Medulla oblongata (tissue), 1 donor: ENCODE results near the gene NXPE2.
A peak's percentile ranks its signal among the peaks of the same experiment; 100 is the strongest.
"Not testable (repeated sequence)": the region's sequence is repeated elsewhere in the genome, so short reads cannot be mapped to it uniquely, and the experiment has no call there.

Experiments
- DNase-seq: peaks from one replicate; pipeline ENCODE4 v3.0.0-alpha.2; 2015; ENCODE audit errors: extremely low spot score

NXPE2 gene

DNA sequence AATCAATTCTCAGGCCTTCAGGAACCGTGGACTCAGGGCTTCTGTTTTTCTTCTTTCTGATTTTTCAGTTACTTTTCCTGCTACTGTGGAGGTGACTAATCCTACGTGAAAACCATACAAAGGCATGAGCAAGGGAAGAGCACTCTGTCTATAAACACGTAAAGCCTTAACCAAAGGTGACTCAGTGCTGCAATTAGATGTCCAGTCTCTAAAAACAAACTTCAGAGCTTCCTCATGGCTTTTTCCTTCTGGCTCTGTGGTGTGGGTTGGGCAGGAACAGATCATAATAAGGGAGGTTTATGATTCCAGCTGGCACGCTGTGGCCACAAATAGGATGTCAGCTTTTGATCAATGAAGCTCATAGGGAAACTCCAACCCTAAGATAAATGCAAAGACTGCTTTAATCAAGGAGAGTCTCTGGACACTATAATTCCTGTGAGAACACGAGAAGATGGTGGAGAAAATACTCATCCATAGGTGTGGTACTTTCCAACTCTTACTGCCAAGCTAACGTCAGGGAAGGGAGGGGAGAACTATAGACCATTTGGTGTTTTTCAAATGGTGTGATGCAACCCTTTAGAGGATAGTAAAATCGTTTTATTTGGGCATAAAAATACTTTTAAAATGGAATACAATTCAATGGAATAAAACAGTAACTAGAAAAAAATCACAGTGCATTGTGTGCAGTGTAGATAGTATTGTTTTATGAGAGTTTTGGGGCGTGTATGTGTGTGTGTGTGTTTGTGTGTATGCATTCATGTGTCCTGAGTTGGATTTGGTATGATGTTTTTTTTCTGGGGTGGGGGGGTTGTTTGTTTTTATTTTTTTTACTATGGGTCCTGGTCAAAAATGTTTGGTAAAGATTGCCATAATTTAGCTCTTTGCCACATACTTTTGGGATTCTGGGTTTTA lies at the start of gene NXPE2:
Gene NXPE2 (plus strand): TSS at position 403 of the 912 bp plus-strand sequence. CDS start 49 bp downstream, at position 452.
- DNase-seq, result no peak

DNA sequence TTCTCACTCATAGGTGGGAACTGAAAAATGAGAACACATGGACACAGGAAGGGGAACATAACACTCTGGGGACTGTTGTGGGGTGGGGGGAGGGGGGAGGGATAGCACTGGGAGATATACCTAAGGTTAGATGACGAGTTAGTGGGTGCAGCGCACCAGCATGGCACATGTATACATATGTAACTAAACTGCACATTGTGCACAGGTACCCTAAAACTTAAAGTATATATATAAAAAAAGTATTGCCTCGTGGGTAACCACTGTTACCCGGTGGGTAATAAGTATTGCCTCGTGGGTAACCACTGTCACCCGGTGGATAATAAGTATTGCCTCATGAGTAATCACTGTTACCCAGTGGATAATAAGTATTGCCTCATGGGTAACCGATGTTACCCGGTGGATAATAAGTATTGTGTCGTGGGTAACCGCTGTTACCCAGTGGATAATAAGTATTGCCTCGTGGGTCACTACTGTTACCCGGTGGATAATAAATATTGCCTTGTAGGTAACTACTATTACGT lies 46.8 kb upstream of the NXPE2 start:
- DNase-seq, result not testable (repeated sequence)

DNA sequence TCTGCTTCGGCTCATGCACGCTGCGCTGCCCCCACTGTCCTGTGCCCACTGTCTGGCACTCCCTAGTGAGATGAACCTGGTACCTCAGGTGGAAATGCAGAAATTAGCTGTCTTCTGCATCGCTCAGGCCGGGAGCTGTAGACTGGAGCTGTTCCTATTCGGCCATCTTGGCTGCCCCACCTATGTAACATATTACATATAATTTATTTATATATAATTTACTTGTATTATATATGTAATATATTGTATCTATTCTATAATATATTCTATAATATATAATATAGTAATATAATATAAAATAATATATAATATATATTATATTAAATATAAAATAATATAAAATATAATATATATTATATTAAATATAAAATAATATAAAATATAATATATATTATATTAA lies 38.9 kb upstream of the NXPE2 start:
- not testable (repeated sequence) for DNase-seq

DNA sequence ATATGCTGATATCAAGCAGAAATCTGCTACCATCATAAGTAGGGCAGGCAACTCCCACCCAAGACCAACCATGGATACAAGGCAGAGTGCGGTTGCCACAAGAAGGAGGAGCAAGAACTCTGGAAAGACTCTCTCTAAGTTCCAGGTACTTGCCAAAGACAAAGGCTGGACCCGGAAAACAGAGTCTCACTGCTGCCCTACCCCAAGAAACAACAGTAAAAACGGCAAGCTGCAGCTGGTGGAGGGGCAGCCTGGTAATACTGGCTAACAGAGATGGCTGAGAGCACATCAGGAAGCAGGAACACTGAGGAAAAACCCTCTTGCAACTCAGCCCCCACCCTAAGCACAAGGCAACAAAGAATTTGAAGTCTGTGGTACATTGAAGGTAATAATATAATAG lies 27.7 kb upstream of the NXPE2 start:
- DNase-seq, result no peak

DNA sequence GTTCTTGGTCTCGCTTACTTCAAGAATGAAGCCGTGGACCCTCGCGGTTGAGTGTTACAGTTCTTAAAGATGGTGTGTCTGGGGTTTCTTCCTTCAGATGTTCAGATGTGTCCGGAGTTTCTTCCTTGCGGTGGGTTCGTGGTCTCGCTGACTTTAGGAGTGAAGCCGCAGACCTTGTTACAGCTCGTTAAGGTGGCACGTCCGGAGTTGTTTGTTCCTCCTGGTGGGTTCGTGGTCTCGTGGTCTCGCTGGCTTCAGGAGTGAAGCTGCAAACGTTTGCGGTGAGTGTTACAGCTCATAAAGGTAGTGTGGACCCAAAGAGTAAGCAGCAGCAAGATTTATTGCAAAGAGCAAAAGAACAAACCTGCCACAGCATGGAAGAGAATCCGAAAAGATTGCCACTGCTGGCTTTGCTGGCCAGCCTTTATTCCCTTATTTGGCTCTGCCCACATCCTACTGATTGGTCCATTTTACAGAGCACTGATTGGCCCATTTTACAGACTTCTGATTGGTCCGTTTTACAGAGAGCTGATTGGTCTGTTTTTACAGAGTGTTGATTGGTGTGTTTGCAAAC lies 27.1 kb upstream of the NXPE2 start:
- no peak for DNase-seq

DNA sequence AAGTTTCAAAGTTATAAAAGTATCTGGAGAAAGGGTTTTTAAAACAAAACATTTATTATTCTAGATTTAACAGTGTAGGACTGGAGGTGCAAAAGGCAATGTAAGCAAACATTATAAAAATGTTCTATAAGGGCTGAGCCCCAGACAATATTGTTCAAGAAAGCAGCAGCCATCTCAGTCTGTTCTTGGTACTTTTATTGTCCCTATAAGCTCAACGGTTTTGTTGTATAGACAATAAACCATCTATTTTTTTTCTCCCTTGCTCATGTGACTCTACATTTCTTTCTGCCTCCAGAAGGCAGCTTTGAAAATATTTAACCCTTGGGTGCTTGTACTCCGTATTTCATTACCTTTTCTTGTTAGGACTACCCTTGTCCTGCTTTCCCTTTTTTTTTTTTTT lies 25.2 kb upstream of the NXPE2 start:
- no peak for DNase-seq

DNA sequence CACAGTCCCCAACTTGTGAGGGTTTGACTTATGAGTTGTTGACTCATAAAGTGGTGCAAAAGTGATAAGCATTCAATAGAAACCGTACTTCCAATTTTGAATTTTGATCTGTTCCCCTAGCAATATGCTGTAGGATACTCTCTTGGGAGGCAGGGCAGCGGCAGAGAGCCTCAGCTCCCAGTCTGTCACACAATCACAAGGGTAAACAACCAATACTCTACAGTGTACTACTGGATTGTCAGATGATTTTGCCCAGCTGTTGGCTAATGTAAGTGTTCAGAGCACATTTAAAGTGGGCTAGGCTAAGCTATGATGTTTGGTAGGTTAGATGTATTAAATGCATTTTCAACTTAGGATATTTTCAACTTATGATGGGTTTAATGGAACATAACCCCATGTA lies 13.7 kb upstream of the NXPE2 start:
- DNase-seq, result no peak

DNA sequence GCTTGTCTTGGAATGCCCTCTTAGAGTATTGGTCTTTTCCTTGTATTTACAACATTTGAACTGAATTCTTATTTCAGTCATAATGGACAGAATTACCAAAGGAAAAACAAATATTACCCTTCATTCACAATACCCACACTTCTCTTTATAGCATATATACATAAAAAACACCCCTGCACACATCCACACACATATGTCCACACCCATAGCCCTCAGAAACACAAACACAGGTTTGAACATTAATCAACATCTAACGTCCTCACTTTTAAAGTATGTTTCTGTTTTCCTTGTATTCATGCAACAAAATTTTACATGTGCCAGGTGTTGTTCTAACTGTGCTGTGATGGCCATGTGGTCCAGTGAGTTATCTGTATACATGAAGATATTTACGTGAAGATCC lies 11.6 kb upstream of the NXPE2 start:
- no peak for DNase-seq

DNA sequence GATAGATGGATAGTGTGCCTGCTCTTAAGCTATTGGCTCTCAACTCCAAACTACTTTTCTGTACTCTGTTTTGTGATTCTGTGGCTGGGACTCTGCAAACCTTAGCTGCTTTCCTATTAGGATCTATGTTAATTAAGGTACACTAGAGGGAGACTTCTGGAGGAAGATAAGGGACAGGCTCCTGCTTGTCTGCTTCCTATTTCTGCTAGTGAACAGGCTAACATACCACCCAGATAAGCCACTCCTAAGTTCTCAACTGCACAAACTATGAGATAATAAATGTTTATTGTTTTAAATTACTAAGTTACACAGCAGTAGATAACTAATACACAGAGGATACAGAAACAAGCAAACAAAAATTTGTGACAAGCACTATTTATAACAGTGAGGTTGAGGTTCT lies 10.2 kb upstream of the NXPE2 start:
- DNase-seq, result no peak

DNA sequence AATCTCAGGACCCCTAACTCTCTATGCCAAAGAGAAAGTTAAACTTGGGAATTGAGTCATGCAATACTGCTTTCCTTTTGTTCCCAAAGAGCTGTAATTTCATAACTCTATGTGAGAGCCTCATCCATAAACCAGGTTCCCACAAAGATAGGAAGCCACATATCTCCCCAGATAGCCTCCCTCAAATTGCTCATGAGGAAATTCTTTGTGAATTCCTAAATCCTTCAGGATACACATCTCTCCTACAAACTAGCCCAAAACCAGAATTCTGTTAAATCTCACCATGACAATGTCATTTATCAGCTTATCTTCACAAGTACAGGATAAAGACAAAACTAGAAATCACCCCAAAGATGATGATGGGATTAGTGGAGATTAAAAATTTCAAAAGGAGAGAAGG lies 4.7 kb upstream of the NXPE2 start:
- DNase-seq, result no peak

DNA sequence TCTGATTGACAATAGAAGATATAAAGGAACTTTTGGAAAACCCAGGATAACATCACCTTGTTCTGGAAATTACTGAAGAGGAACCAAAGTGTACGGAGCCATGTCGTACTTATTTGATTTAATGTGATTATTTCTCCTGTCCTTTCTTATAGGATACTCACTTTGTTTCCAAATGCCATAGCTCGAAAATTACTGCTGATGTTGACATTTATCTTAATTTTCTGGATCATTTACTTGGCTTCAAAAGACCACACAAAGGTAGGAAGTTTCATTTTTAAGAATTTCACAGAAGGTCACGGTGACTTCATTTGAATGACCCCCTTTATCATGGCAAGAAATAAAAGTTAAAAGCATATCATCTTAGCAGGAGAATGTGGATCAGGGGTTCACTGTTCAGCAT lies 1.2 kb downstream of the NXPE2 start:
- no peak for DNase-seq

DNA sequence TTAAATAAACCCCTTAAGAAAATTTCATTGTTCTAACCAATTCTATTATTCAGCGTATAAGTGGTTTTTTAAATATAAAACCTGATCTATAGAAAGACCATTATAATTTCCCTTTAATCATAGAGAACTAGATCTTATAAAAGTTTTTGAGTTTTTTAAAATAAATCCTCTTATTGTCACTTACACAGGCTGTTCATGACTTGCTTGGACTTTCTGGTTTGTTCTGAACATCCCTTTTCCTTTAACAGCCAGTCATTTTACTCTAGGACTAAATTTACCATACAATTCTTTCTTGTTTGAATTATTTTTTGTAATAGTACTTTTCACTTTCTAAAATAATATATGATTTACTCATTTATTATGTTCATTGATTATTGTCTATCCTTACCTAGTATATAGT lies 4.7 kb downstream of the NXPE2 start:
- no peak for DNase-seq

DNA sequence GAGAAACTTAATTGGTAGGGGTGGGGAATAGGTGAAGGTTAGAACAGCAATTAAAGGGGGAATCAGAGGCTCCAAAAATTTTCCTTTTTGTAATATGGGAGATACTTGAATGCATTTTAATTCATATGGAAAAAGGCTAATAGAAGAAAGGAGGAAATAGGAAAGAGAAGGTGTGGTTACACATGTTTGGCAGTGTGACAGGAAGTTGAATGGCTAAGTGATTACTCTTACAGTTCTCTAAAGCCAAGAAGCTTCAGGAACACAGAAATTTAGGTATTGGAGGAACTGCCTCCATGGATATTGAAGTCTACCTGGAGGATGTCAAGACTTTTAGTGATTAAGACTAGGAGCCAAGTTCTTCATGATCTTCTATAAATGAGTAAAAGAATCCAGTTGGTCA lies 6.3 kb downstream of the NXPE2 start:
- DNase-seq, result no peak

DNA sequence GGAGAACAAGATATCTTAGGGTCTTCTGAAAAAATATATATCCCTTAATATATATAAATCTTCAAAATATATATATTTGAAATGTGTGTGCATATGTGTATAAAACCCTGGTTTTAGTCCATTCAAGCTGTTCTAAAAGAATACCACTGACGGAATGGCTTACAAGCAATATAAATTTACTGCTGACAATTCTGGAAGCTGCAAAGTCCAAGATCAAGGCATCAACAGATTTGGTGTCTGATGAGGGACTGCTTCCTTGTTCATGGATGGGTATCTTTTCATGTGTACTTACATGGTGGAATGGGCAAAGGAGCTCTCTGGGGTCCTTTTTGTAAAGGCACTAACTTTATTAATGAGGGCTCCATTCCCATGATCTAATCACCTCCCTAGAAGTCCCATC lies 6.8 kb downstream of the NXPE2 start:
- DNase-seq, result no peak

DNA sequence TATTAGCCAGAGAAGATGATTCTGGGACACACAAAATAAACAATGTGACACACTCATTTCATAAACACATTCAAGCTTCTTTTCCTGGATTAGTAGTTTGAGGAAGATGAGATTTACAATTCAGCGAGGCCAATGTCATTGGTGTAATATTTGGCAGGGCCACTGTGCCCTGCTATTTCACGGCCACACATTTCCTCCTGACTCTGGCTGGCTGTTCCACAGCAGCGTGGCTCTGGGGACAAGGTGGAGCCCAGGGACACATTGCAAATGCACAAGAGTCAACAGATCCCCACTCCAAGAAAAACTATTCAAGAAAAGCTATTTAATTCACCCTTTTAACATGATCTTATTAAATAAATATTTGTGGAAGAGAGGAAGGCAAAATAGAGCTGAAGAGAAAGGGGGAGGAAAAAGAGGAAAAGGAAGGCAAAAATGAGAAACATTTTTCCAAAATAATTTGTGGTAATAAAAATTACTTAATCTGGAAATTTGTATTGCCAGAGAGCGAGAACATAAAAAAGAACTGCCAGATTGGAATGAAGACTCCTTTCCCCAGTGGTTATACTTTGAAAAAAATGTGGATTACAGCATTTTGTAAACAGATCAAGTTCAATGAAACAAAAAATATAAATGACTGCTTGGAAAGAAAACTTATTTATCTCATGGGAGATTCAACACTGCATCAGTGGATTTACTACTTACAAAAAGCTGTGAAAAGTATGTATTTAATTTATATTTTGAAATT lies 27.1 kb downstream of the NXPE2 start:
- DNase-seq, result peak; percentile 1

DNA sequence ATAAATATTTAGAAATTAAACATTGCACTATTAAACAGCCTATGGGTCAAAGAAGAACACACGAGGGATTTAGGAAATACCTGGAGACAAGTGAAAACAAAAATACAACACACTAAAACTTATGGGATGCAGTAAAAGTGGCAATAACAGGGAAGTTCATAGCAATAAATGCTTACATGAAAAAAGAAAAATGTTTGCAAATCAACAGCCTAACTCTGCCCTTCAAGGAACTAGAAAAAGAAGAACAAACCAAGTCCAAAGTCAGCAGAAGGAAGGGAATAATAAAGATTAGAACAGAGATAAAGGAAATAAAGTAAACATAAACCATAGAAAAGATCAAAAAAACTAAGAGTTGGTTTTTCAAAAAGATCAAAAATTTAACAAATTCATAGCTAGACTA lies 31.6 kb downstream of the NXPE2 start:
- DNase-seq, result no peak

DNA sequence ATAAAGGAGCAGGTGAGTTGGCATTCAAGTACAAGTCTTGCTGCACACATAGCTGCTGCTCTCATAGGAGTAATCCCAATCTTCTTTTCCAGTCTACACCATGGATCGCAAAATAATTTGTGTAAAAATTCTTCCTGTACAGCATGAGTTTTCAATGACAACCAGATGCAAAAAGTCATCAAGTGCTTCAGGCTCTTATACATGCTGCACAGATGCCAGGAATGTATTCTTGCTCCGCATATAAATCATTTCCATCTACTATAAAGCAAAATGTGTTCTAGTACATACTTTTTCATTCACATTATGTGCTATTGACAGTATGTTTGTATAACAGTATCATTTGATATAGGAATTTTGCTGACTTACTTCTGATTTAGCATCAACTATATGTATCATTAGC lies 35.4 kb downstream of the NXPE2 start:
- DNase-seq, result no peak

DNA sequence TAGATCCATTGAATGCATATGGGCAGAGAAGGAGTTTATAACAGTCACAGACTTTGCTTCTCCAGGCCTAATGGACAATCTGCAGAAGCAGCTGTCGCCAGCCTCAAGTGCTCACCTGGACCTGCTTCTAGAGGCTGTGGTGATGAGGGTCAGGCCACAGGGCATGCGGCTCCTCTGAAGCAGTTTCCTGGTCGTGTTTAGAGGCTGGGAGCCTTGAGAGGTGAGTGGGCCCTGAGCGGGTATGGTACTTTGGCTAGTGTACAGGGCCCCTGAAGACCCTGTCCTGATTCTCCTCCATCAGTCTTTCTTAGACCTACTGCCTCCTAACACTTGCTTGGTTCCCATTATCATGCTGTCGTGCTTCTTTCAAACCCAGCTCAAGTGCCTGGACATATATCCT lies 41.2 kb downstream of the NXPE2 start:
- no peak for DNase-seq

DNA sequence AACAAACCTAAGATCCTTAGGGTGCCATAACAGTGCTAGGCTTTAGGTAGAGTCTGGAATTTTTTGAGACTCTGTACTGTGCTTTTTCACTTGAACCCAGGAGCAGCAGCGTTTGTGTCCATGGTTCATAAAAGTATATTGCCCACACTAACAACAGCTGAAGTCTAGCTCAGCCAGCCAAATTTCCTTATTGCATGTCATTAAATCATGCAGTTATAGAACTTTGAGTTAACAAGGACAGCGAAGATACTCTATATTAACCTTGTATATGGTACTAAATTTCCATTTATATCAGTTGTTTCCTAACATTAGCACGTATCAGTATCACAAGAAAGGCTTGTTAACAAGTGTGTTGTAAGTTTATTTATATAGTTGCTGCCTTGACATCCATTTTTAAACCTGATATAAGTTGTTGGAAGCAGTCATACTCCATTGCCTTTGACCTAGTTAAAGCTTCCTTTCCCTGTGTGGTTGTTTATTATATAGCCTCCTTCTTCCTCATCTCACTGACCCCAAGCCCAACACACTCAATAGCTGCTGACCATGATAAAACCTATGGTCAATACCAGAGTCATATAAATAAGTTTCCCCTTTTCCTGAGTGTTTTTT lies 46.7 kb downstream of the NXPE2 start:
- DNase-seq, result no peak

DNA sequence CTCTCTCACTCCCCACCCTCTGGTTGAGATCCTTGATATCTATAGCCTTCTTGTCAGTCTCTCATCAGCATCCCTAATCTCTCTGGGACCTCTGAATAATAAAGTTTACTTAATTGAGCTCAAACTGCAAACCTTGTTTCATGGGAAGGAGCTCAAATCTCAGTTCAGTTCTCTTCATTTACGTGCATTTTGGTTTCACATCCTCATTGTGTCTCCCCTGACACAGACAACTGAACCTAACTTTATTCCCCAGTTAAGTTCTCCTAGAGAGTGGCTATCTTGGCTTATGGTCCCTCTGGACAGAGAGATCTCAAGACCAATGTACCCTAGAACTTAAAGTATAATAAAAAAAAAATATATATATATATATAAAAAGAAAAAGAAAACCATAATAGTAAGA lies 47.3 kb downstream of the NXPE2 start:
- no peak for DNase-seq

DNA sequence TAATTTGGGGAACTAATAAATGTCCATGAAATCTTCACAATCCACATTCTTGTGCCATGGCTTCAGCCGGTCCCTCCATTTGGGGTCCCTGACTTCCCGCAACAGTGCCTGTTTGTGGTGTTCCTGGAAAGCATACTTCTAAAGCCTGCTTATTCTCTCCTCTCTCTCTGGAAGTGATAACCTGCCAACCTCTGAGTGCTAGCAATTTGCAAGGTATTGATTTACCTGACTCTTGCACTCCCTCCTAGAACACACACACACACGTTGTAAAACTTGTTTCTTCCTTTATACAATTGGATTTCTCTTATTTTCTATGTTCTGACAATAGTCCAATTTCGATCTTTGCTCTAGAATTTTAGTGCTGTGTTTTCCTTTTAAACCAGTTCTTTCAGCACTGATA lies 58.5 kb downstream of the NXPE2 start:
- DNase-seq, result no peak

DNA sequence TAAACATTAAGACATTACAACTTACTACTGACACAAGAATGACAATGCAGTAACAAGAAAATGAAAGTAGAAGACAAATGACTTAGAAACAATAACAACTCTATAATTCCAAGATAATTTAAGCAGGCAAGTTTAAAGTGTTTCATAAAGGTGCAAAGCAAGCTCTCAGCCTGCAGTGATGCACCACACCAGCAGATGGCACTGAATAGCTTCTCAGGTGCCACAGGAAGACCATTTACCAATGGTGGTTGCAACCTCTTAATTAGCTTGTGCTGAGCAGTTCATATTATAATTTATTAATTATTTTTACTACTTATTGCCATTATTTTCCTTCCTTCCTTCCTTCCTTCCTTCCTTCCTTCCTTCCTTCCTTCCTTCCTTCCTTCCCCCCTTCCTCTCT lies 60.6 kb downstream of the NXPE2 start:
- peak; percentile 35 for DNase-seq
